PC-9 (cell line): ENCODE data around the gene PRB2. TPM values are rescaled to one million over a fixed set of nuclear protein-coding genes. Genes with fewer than 3 reads are reported as not detected.
A peak's percentile ranks its signal among the peaks of the same experiment; 100 is the strongest.

ENCODE experiments used
- BruUV-seq: library from RNA; stranded (reverse); fragments of 400-500 nt; replicated peaks from 2 replicates; lab custom pipeline; 2021; lab: Mats Ljungman, UMichigan
- CTCF ChIA-PET: fragments of 300-600 bp; sonication (Branson Sonifier 250); formaldehyde crosslinking; loops from one replicate; lab custom pipeline; 2022; ENCODE audit warnings: antibody characterized with exemption; lab: Charles Lee
- POLR2A ChIA-PET: fragments of 300-600 bp; sonication (Branson Sonifier 250); formaldehyde crosslinking; loops from one replicate; lab custom pipeline; 2022; ENCODE audit warnings: antibody characterized with exemption; ENCODE audit not compliant: unreplicated experiment; lab: Charles Lee
- DNase-seq, 2 experiments: peaks; one replicate each; pipeline versions ENCODE4 v3.0.0 to v3.0.0-alpha.2; 2015 to 2022; ENCODE audit warnings: mixed read lengths in 1 of 2
- H2AFZ ChIP-seq: fragments of 200-600 bp; sonication (generic); 2 replicates; pipeline ENCODE4 v1.8.1; 2017; ENCODE audit warnings: antibody characterized with exemption
- H3F3A ChIP-seq: fragments of 200-600 bp; sonication (generic); 2 replicates; pipeline ENCODE4 v1.8.1; 2017; ENCODE audit warnings: antibody characterized with exemption, mild to moderate bottlenecking, low read depth; ENCODE audit not compliant: insufficient read depth
- H3K27ac ChIP-seq: fragments of 200-600 bp; sonication (generic); 2 replicates; pipeline ENCODE4 v1.6.1; 2016; ENCODE audit warnings: mixed run types
- H3K27me3 ChIP-seq: fragments of 200-600 bp; sonication (generic); 2 replicates; pipeline ENCODE4 v1.6.1; 2016; ENCODE audit warnings: low read depth, mixed run types; ENCODE audit not compliant: insufficient read depth
- H3K36me3 ChIP-seq: fragments of 200-600 bp; sonication (generic); 2 replicates; pipeline ENCODE4 v1.6.1; 2016; ENCODE audit warnings: low read depth, mixed run types
- H3K4me1 ChIP-seq: fragments of 200-600 bp; sonication (generic); replicated peaks from 2 replicates; pipeline ENCODE4 v1.6.1; 2016; ENCODE audit warnings: mixed run types; ENCODE audit not compliant: insufficient read depth
- H3K4me2 ChIP-seq: fragments of 200-600 bp; sonication (generic); 2 replicates; pipeline ENCODE4 v1.6.1; 2017; ENCODE audit warnings: mixed run types
- H3K4me3 ChIP-seq: fragments of 200-600 bp; sonication (generic); 2 replicates; pipeline ENCODE4 v1.6.1; 2016; ENCODE audit warnings: mixed run types
- H3K79me2 ChIP-seq: fragments of 200-600 bp; sonication (generic); 2 replicates; pipeline ENCODE4 v1.6.1; 2017; ENCODE audit warnings: low read depth, mixed run types
- H3K9me2 ChIP-seq: fragments of 200-600 bp; sonication (generic); 2 replicates; pipeline ENCODE4 v1.8.1; 2017; ENCODE audit warnings: mild to moderate bottlenecking; ENCODE audit not compliant: insufficient read depth
- H3K9me3 ChIP-seq: fragments of 200-600 bp; sonication (generic); 2 replicates; pipeline ENCODE4 v1.8.1; 2016; ENCODE audit warnings: low read depth; ENCODE audit not compliant: insufficient read depth
- H4K20me1 ChIP-seq: fragments of 200-600 bp; sonication (generic); 2 replicates; pipeline ENCODE4 v1.8.1; 2017; ENCODE audit not compliant: insufficient read depth
- EZH2 ChIP-seq: fragments of 200-600 bp; sonication (generic); IDR thresholded peaks from 2 replicates; pipeline ENCODE4 v1.8.0; 2017; ENCODE audit warnings: antibody characterized with exemption, low read depth
- intact Hi-C: fragments of 100-400 bp; cut with micrococcal nuclease; formaldehyde crosslinking; loops from one replicate; pipeline ENCODE4 v1.10.0; 2022; ENCODE audit not compliant: unreplicated experiment
- total RNA-seq: library from RNA; stranded (reverse); gene quantifications from 2 replicates; pipeline ENCODE4 v1.2.3, GENCODE V29; 2021
- TF ChIP-seq, protein P1 (sequence below): fragments of 200-600 bp; sonication (generic); conservative IDR thresholded peaks from 2 replicates; pipeline ENCODE4 v1.6.1; 2017; ENCODE audit warnings: mixed run types, antibody characterized with exemption, mild to moderate bottlenecking, moderate library complexity

The PRB2 gene
- total RNA-seq, 1 experiment from 2014 or later, result not detected

DNA sequence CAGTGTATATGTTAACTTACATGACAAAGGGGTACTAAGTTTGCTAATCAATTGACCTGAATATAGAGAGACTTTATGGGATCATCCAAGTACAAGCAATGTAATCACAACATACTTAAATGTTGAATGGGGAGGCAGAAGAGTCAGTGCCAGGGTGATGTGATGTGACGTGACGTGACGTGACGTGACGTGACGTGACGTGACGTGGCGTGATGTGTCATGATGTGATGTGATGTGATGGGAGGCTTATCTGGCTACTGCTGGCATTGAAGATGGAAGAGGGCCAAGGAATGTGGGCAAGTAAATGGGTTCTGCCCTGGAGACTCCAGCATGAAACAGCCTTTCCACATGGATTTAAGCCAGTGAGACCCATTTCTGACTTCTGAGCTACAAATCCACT, 46.9 kb downstream of the PRB2 start:
- no peaks in the 10 kb centered on the region for H3K36me3 ChIP-seq
- TF ChIP-seq, protein P1, sequence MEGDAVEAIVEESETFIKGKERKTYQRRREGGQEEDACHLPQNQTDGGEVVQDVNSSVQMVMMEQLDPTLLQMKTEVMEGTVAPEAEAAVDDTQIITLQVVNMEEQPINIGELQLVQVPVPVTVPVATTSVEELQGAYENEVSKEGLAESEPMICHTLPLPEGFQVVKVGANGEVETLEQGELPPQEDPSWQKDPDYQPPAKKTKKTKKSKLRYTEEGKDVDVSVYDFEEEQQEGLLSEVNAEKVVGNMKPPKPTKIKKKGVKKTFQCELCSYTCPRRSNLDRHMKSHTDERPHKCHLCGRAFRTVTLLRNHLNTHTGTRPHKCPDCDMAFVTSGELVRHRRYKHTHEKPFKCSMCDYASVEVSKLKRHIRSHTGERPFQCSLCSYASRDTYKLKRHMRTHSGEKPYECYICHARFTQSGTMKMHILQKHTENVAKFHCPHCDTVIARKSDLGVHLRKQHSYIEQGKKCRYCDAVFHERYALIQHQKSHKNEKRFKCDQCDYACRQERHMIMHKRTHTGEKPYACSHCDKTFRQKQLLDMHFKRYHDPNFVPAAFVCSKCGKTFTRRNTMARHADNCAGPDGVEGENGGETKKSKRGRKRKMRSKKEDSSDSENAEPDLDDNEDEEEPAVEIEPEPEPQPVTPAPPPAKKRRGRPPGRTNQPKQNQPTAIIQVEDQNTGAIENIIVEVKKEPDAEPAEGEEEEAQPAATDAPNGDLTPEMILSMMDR, result no peak
- no peak for TF ChIP-seq EZH2
- H3F3A ChIP-seq, result no peaks in the 10 kb centered on the region
- no peak for DNase-seq
- H3K9me2 ChIP-seq, result no peaks in the 10 kb centered on the region
- no peaks in the 10 kb centered on the region for H3K79me2 ChIP-seq
- BruUV-seq, result no TSS peak
- H3K4me3 ChIP-seq, result no peak overlapping the region
- H2AFZ ChIP-seq, result no peak overlapping the region
- ChIA-PET POLR2A (no interaction called here), CTCF (no interaction called here)
- intact Hi-C loops, result no loop called here
- H3K27ac ChIP-seq, result no peak overlapping the region
- no peaks in the 10 kb centered on the region for H4K20me1 ChIP-seq
- no peaks in the 10 kb centered on the region for H3K27me3 ChIP-seq
- H3K4me2 ChIP-seq, result no peak overlapping the region
- H3K4me1 ChIP-seq, result no peaks in the 10 kb centered on the region
- H3K9me3 ChIP-seq, result no peaks in the 10 kb centered on the region

- no peak for DNase-seq
These were observed 47.6 kb downstream of the PRB2 start for GRCh38 chr12:11347810-11348209.

DNA sequence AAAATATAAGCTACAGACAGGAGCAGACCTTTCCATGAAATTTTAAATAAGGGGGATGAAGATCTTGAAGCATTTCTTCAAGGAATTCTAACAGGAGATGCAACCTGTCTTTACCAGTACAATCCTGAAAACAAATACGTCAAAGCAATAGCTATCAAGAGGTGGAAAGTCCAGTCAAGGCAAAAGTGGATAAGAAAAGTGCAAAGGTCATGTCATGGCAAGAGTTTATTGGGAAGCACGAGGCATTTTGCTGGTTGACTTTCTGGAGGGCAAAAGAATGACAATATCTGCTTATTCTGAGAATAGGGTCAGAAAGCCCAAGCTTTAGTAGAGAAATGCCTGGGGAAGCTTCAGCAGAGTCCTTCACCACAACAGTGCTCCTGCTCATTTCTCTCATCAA, 50.9 kb downstream of the PRB2 start:
- ChIA-PET POLR2A (no interaction called here), CTCF (no interaction called here)
- no peaks in the 10 kb centered on the region for H3F3A ChIP-seq
- H3K4me3 ChIP-seq, result no peak overlapping the region
- no peaks in the 10 kb centered on the region for H3K9me3 ChIP-seq
- no peaks in the 10 kb centered on the region for H3K79me2 ChIP-seq
- no peak overlapping the region for H3K4me2 ChIP-seq
- no peak for DNase-seq
- no TSS peak for BruUV-seq
- no peak overlapping the region for H2AFZ ChIP-seq
- H3K36me3 ChIP-seq, result no peaks in the 10 kb centered on the region
- no peaks in the 10 kb centered on the region for H3K4me1 ChIP-seq
- no peaks in the 10 kb centered on the region for H3K27me3 ChIP-seq
- intact Hi-C loops, result no loop called here
- no peak overlapping the region for H3K27ac ChIP-seq
- H4K20me1 ChIP-seq, result no peaks in the 10 kb centered on the region
- TF ChIP-seq, protein P1, result no peak
- no peak for TF ChIP-seq EZH2
- no peaks in the 10 kb centered on the region for H3K9me2 ChIP-seq

More at GRCh38 chr12:11347810-11348209, 47.6 kb downstream of the PRB2 start:
- ChIA-PET POLR2A (no interaction called here), CTCF (no interaction called here)
- Histone ChIP-seq H3K36me3 (no peaks in the 10 kb centered on the region), H3K9me2 (no peaks in the 10 kb centered on the region), H2AFZ (no peak overlapping the region), H3K9me3 (no peaks in the 10 kb centered on the region), H3K27ac (no peak overlapping the region), H4K20me1 (no peaks in the 10 kb centered on the region), H3K79me2 (no peaks in the 10 kb centered on the region), H3K4me2 (no peak overlapping the region), H3K4me3 (no peak overlapping the region), H3K4me1 (no peaks in the 10 kb centered on the region), H3F3A (no peaks in the 10 kb centered on the region), H3K27me3 (no peaks in the 10 kb centered on the region)
- no TSS peak for BruUV-seq
- intact Hi-C loops, result no loop called here
- no peak for TF ChIP-seq EZH2
- TF ChIP-seq, protein P1, result peak; percentile 58

Other genes starting within 250 kb of the PRB2 start
- 7.9 and 10.8 TPM in 2 replicates for gene SMIM10L1, start 224.4 kb downstream of the PRB2 start, total RNA-seq
- not detected in 2 replicates for gene TAS2R42, start 208.6 kb downstream of the PRB2 start, total RNA-seq
- gene PRB3, start 125.9 kb downstream of the PRB2 start, total RNA-seq, result not detected in 2 replicates
- gene PRB4, start 85.1 kb downstream of the PRB2 start, total RNA-seq, result not detected in 2 replicates